Adrenal gland (tissue), 12 donors: Measurements from ENCODE around the gene PIGT. TPM values are rescaled to one million over a fixed set of nuclear protein-coding genes. Genes with fewer than 3 reads are reported as not detected.

ENCODE experiments used
- DNase-seq, 7 donors: peaks; one replicate each; pipeline ENCODE4 v3.0.0-alpha.2; 2019 to 2020
- H3K27ac ChIP-seq, 5 donors: fragments of 200-600 bp; sonication (generic) in 4 of 5; 1 replicate in 3 of 5; 2 replicates in 2 of 5; pipeline versions ENCODE4 v1.5.1 to v1.8.0; 2016 to 2020; ENCODE audit warnings: mild to moderate bottlenecking in 1 of 5
- H3K27me3 ChIP-seq: fragments of 200-600 bp; 2 replicates; pipeline ENCODE4 v1.8.0; 2021
- H3K36me3 ChIP-seq, 2 donors: fragments of 200-600 bp; replicated peaks in 1 of 2; 1 replicate in 1 of 2; 2 replicates in 1 of 2; pipeline versions ENCODE4 v1.5.1 to v1.8.0; 2018 to 2022
- H3K4me1 ChIP-seq, 2 donors: fragments of 200-600 bp; replicated peaks in 1 of 2; 1 replicate in 1 of 2; 2 replicates in 1 of 2; pipeline versions ENCODE4 v1.5.1 to v1.8.0; 2018 to 2021
- H3K4me3 ChIP-seq, 4 donors: fragments of 200-600 bp; sonication (generic) in 3 of 4; one replicate each; pipeline ENCODE4 v1.5.1; 2016 to 2018
- H3K9me3 ChIP-seq, 3 donors: fragments of 200-600 bp; sonication (generic) in 1 of 3; replicated peaks in 1 of 3; 1 replicate in 2 of 3; 2 replicates in 1 of 3; pipeline versions ENCODE4 v1.5.1 to v1.8.0; 2016 to 2021
- POLR2A ChIP-seq, 2 donors: fragments of 450-650 bp; IDR thresholded peaks; one replicate each; pipeline ENCODE4 v1.6.1; 2017; ENCODE audit warnings: antibody characterized with exemption in 2 of 2, mild to moderate bottlenecking in 2 of 2, moderate library complexity in 1 of 2
- WGBS, 4 donors: extraction: QIAGEN DNeasy Blood & Tissue Kit in 2 of 4; methylation state at CpG; one replicate each; pipeline versions ENCODE4 v1.1.5 to v1.1.7; 2013 to 2017; 5-methylcytosine and 5-hydroxymethylcytosine counted together
- intact Hi-C, 2 donors: fragments of 100-400 bp; cut with DNase I; formaldehyde crosslinking; loops; one replicate each; pipeline versions ENCODE4 v1.14.1 to v1.15.0; 2022 to 2023
- polyA plus RNA-seq, 3 donors: library from polyadenylated mRNA; stranded (reverse); fragments of 200-250 nt in 2 of 3; fragments of 350-450 nt in 1 of 3; fragmentation: Illumina TruSeq in 1 of 3; extraction: RNeasy Lipid Tissue Mini Kit (QIAGEN cat#74804) in 1 of 3; gene quantifications; one replicate each; pipeline ENCODE4 v1.2.3, GENCODE V29; 2013 to 2014
- total RNA-seq, 9 donors: library from RNA; depleted of rRNA in 4 of 9; stranded (reverse); fragments of >200 nt in 4 of 9; fragments of 120-200 nt in 1 of 9; fragmentation: NEBNext Ultra II Directional in 1 of 9; extraction: Animal tissue kit (Norgen Biotek cat#: 25700) in 1 of 9; gene quantifications; one replicate each; pipeline versions ENCODE4 v1.1.0 to v1.2.4, GENCODE V29; 2013 to 2023
- TF ChIP-seq, protein P1 (sequence below), 6 experiments: fragments of 450-650 bp in 4 of 6; fragments of 200-600 bp in 2 of 6; sonication (generic) in 1 of 6; IDR thresholded peaks; 1 replicate in 5 of 6; 2 replicates in 1 of 6; pipeline versions ENCODE4 v1.5.1 to v1.8.0; 2016 to 2021; ENCODE audit warnings: antibody characterized with exemption in 6 of 6, mild to moderate bottlenecking in 2 of 6, moderate library complexity in 1 of 6
- donor health status: healthy with polysubstance abuse.
- donor health status: Bipolar disorder and iron deficiency.
- donor health status: DM: yes; HTN: yes; CAD: no.
- donor health status: DM: no; HTN: no; CAD: no.
- donor health status: DM: no; HTN: no; CAD: no.
- donor health status: DM: yes; HTN: yes; CAD: no.

The PIGT gene
- total and polyA plus RNA-seq, 12 donors = 45.2 to 202 (median 109) TPM

DNA sequence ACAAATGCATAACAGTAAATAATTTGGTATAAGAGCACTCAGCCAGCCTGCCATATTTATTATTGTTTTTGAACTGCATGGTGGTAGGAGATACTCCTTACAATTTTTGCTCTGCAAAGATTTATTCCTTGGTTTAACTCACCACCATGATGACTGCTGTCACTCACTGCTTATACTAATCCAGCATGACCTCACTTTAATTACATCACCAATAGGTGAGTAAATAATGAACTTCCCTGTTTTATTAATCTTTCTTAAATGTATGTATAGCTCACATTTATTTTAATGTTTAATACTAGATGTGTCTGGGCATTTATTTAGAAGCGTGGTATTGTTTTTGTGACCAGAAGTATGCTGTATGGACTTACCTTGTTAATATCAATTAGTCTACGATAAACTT lies 25.0 kb upstream of the PIGT start:
- intact Hi-C loops = no loop called here
- Histone ChIP-seq H3K36me3 (no peaks in the 10 kb centered on the region), H3K27ac (no peak overlapping the region), H3K9me3 (no peaks in the 10 kb centered on the region), H3K4me3 (no peak overlapping the region), H3K4me1 (no peaks in the 10 kb centered on the region), H3K27me3 (no peaks in the 10 kb centered on the region)
- DNase-seq = no peak
- TF ChIP-seq, protein P1, sequence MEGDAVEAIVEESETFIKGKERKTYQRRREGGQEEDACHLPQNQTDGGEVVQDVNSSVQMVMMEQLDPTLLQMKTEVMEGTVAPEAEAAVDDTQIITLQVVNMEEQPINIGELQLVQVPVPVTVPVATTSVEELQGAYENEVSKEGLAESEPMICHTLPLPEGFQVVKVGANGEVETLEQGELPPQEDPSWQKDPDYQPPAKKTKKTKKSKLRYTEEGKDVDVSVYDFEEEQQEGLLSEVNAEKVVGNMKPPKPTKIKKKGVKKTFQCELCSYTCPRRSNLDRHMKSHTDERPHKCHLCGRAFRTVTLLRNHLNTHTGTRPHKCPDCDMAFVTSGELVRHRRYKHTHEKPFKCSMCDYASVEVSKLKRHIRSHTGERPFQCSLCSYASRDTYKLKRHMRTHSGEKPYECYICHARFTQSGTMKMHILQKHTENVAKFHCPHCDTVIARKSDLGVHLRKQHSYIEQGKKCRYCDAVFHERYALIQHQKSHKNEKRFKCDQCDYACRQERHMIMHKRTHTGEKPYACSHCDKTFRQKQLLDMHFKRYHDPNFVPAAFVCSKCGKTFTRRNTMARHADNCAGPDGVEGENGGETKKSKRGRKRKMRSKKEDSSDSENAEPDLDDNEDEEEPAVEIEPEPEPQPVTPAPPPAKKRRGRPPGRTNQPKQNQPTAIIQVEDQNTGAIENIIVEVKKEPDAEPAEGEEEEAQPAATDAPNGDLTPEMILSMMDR (IDR thresholded peaks at IDR 0.05) = no peak
- TF ChIP-seq POLR2A (IDR thresholded peaks at IDR 0.05) = no peak
- WGBS, 4 donors = 93 to 98% (median 96%) methylated on average over 2 of the region's 2 CpGs

DNA sequence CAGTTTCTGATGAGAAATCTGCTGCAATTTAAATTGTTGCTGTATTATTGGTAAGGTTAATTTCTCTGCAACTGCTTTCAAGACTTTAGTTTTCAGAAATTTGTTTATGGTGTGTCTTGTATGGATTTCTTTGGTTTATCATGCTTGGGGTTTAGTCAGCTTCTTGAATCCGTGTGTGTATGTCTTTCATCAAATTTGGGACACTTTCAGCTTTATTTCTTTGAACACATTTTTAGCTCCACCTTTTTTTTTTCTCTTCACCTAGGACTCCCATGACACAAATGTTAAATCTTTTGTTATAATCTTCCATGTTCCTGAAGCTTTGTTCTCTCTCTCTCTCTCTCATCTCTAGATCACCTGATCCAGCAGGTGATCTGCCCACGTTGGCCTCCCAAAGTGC lies 24.4 kb upstream of the PIGT start:
- 72 to 92% (median 74%) methylated on average over 2 of the region's 2 CpGs for WGBS, 4 donors
- intact Hi-C loops = no loop called here

DNA sequence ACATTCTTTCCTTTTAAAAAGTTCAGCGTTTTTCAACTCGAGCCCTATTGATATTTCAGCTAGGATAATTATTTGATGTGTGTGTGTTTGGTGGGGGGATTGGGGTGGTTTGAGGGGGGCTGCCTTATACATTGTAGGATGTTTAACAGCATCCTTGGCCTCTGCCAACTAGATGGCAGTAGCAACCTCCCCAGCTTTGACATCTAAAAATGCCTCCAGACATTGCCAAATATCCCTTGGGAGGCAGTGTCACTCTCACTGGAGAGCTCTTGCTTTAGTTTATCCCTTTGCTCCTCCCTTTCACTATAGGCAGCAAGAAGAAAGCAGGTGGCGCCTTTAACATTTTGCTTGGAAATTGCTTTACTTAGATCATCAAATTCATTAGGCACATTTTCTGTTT lies 23.2 kb upstream of the PIGT start:
- no peak for DNase-seq
- no peak overlapping the region for H3K4me3 ChIP-seq
- 86 to 93% (median 90%) methylated on average over 3 of the region's 3 CpGs for WGBS, 4 donors
- intact Hi-C loops = no loop called here
- no peak for TF ChIP-seq POLR2A (IDR thresholded peaks at IDR 0.05)
- TF ChIP-seq, protein P1 (IDR thresholded peaks at IDR 0.05) = no peak
- no peaks in the 10 kb centered on the region for H3K36me3 ChIP-seq
- H3K9me3 ChIP-seq = no peaks in the 10 kb centered on the region
- no peaks in the 10 kb centered on the region for H3K4me1 ChIP-seq
- no peaks in the 10 kb centered on the region for H3K27me3 ChIP-seq
- H3K27ac ChIP-seq = no peak overlapping the region

More for the DNA sequence above, 24.4 kb upstream of the PIGT start:
- Histone ChIP-seq H3K4me3 (no peak overlapping the region), H3K27ac (no peak overlapping the region), H3K27me3 (no peaks in the 10 kb centered on the region), H3K4me1 (no peaks in the 10 kb centered on the region), H3K9me3 (no peaks in the 10 kb centered on the region), H3K36me3 (no peaks in the 10 kb centered on the region)
- no peak for DNase-seq
- no peak for TF ChIP-seq POLR2A (IDR thresholded peaks at IDR 0.05)
- TF ChIP-seq, protein P1 (IDR thresholded peaks at IDR 0.05) = no peak

DNA sequence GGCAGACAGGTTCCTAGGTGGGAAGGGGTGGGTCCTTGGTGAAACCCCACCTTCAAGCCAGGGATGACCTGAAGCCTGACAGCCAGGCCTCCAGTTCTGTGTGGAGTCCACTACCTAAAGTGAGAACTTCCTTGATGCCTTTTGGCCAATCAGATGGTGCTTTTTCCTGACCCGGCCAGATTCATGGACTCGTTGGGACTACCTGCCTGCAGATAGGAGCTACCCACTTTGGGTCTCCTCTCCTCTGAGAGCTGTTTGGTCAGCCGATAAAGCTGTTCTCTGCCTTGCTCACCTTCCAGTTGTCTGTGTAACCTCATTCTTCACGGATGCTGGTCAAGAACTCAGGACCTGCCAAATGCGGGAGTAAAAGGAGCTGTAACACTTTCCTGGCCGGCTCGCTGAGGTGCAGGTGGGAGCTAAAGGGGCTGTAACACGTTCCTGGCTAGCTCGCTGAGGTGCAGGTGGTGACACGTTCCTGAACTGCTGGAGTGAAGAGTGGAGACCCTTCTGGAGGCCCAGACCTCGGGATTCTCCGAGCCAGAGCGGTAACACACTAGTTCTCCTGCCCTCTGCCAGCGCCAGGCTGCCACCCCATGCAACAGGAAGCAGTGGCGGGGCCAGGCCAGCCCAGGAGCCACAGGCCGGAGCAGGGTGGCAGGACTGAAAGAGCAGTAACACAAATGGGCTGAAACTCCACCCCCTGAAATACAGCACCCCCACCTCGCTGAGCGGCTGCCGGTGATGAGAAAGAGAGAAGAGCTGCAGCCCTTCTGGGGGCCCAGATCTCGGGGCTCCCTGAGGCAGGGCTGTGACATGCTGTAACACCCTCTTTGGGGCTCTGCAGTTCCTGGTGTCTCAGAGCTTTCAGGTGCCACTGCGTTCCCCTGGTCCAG lies 21.5 kb upstream of the PIGT start:
- DNase-seq = no peak
- no peak overlapping the region for H3K4me3 ChIP-seq
- no peaks in the 10 kb centered on the region for H3K4me1 ChIP-seq
- WGBS, 4 donors = 80 to 85% (median 83%) methylated on average over 12 to 21 of the region's 21 CpGs
- intact Hi-C loops = no loop called here
- no peaks in the 10 kb centered on the region for H3K27me3 ChIP-seq
- TF ChIP-seq POLR2A (IDR thresholded peaks at IDR 0.05) = no peak
- TF ChIP-seq, protein P1 (IDR thresholded peaks at IDR 0.05) = no peak
- no peaks in the 10 kb centered on the region for H3K9me3 ChIP-seq
- no peaks in the 10 kb centered on the region for H3K36me3 ChIP-seq
- no peak overlapping the region for H3K27ac ChIP-seq
